ENCODE results near the gene CLCA4. TPM values are rescaled to one million over a fixed set of nuclear protein-coding genes. Genes with fewer than 3 reads are reported as not detected.

Gene CLCA4
- total RNA-seq, 1 experiment from 2014 or later: not detected

- DNase-seq (ENCODE audit: low spot score) (peak; percentile 68), ATAC-seq (peak; percentile 83)
- ChIA-PET POLR2A (no interaction called here), CTCF (interaction anchor here (1.2 to 2.8 kb wide), 5 partner anchors 13 to 123 kb away, joined by 3 to 10 read pairs (median 7); no protein-coding TSS in a partner anchor)
- Mint-ChIP-seq H3K36me3 (no peaks in the 10 kb centered on the region), H3K27ac (peak overlapping the region; percentile 98), H3K9me3 (peaks cover 11% of the 10 kb centered on the region), H3K4me1 (peaks cover 41% of the 10 kb centered on the region), H3K27me3 (ENCODE audit: low read depth) (no peaks in the 10 kb centered on the region; the same call in 1 of the 2 replicates), H3K4me3 (peak overlapping the region; percentile 87)
- TF ChIP-seq TEAD1 (CRISPR knock-in tag; IDR thresholded peaks at IDR 0.05): no peak
- TF ChIP-seq JAZF1 (CRISPR knock-in tag; IDR thresholded peaks at IDR 0.05): no peak
- no peak for TF ChIP-seq MXD4 (CRISPR knock-in tag; IDR thresholded peaks at IDR 0.05; ENCODE audit: borderline replicate concordance)
- TF ChIP-seq ZNF416 (CRISPR knock-in tag; IDR thresholded peaks at IDR 0.05): no peak
- no peak for TF ChIP-seq ZNF232 (CRISPR knock-in tag; IDR thresholded peaks at IDR 0.05)
- TF ChIP-seq MLX (CRISPR knock-in tag; IDR thresholded peaks at IDR 0.05): no peak
- no peak for TF ChIP-seq TEAD4 (CRISPR knock-in tag; IDR thresholded peaks at IDR 0.05)
- no peak for TF ChIP-seq E2F4 (CRISPR knock-in tag; IDR thresholded peaks at IDR 0.05; ENCODE audit: borderline replicate concordance, low read depth)
- no peak for TF ChIP-seq ZNF425 (CRISPR knock-in tag; conservative IDR thresholded peaks at IDR 0.05)
- no peak for TF ChIP-seq ATF3 (CRISPR knock-in tag; conservative IDR thresholded peaks at IDR 0.05)
- TF ChIP-seq NR2C2 (CRISPR knock-in tag; IDR thresholded peaks at IDR 0.05): no peak
- no peak for TF ChIP-seq GRHL2 (CRISPR knock-in tag; IDR thresholded peaks at IDR 0.05; ENCODE audit: insufficient replicate concordance, severe bottlenecking)
- TF ChIP-seq ZNF671 (CRISPR knock-in tag; IDR thresholded peaks at IDR 0.05): no peak
- no peak for TF ChIP-seq ZNF121 (CRISPR knock-in tag; IDR thresholded peaks at IDR 0.05)
- no peak for TF ChIP-seq HMGXB4 (CRISPR knock-in tag; IDR thresholded peaks at IDR 0.05)
These were observed 44.0 kb upstream of the CLCA4 start for GRCh38 chr1:86502721-86503405.

GRCh38 chr1:86503406-86504136 is 43.3 kb upstream of the CLCA4 start:
- peaks cover 46% of the 10 kb centered on the region for H3K4me1 Mint-ChIP-seq
- H3K27ac Mint-ChIP-seq: peak overlapping the region; percentile 98
- CTCF ChIA-PET: interaction anchor here (1.1 to 2.0 kb wide), 5 partner anchors 32 to 250 kb away, joined by 3 to 6 read pairs (median 5); no protein-coding TSS in a partner anchor

More at GRCh38 chr1:86503406-86504136, 43.3 kb upstream of the CLCA4 start:
- TF ChIP-seq, protein P1, sequence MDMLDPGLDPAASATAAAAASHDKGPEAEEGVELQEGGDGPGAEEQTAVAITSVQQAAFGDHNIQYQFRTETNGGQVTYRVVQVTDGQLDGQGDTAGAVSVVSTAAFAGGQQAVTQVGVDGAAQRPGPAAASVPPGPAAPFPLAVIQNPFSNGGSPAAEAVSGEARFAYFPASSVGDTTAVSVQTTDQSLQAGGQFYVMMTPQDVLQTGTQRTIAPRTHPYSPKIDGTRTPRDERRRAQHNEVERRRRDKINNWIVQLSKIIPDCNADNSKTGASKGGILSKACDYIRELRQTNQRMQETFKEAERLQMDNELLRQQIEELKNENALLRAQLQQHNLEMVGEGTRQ (CRISPR knock-in tag; IDR thresholded peaks at IDR 0.05): peak; percentile 79
- no peak for TF ChIP-seq GTF2I (CRISPR knock-in tag; conservative IDR thresholded peaks at IDR 0.05)
- no peak for TF ChIP-seq SMAD3 (CRISPR knock-in tag; IDR thresholded peaks at IDR 0.05; ENCODE audit: borderline replicate concordance)
- TF ChIP-seq USF1 (CRISPR knock-in tag; IDR thresholded peaks at IDR 0.05): peak; percentile 78; the same call in 1 of the 2 replicates
- TF ChIP-seq PRRX2 (CRISPR knock-in tag; IDR thresholded peaks at IDR 0.05): no peak
- DNase-seq (ENCODE audit: low spot score) (peak; percentile 33), ATAC-seq (peak; percentile 10)
- POLR2A ChIA-PET: interaction anchor here (1.5 kb wide), 1 partner anchor 201 kb away, joined by 4 read pairs; the partner anchor contains the start of gene SH3GLB1
- Mint-ChIP-seq H3K36me3 (no peaks in the 10 kb centered on the region), H3K4me3 (peak overlapping the region; percentile 87), H3K27me3 (ENCODE audit: low read depth) (no peaks in the 10 kb centered on the region; the same call in 1 of the 2 replicates), H3K9me3 (peaks cover 11% of the 10 kb centered on the region)

Data from WTC11 (cell line).